Body of pancreas (tissue), 4 donors: ENCODE results near the gene PEX1. TPM values are rescaled to one million over a fixed set of nuclear protein-coding genes. Genes with fewer than 3 reads are reported as not detected.
A peak's percentile ranks its signal among the peaks of the same experiment; 100 is the strongest.
"Not testable (repeated sequence)": the region's sequence is repeated elsewhere in the genome, so short reads cannot be mapped to it uniquely, and the experiment has no call there.

Source experiments
- ATAC-seq: fragments of 150-250 bp; one replicate; pipeline ENCODE4 v1.9.1; 2016
- DNase-seq, 4 donors: peaks; one replicate each; pipeline ENCODE4 v3.0.0-alpha.2; 2019
- H3K27ac ChIP-seq, 4 donors: fragments of 200-600 bp; sonication (generic); 1 replicate in 3 of 4; 2 replicates in 1 of 4; pipeline versions ENCODE4 v1.5.1 to v1.6.1; 2016 to 2019; ENCODE audit warnings: mild to moderate bottlenecking in 1 of 4, mixed read lengths in 1 of 4, moderate library complexity in 1 of 4
- H3K27me3 ChIP-seq, 2 donors: fragments of 200-600 bp; sonication (generic); one replicate each; pipeline ENCODE4 v1.6.0; 2016; ENCODE audit warnings: mild to moderate bottlenecking in 1 of 2
- H3K36me3 ChIP-seq, 2 donors: fragments of 200-600 bp; sonication (generic); replicated peaks in 1 of 2; 2 replicates each; pipeline ENCODE4 v1.5.1; 2016; ENCODE audit warnings: low read depth in 2 of 2; ENCODE audit not compliant: insufficient read depth in 1 of 2
- H3K4me1 ChIP-seq: fragments of 200-600 bp; sonication (generic); one replicate; pipeline ENCODE4 v1.6.0; 2016
- H3K4me3 ChIP-seq, 2 donors: fragments of 200-600 bp; sonication (generic); 1 replicate in 1 of 2; 2 replicates in 1 of 2; pipeline ENCODE4 v1.5.1; 2016 to 2019
- H3K9me3 ChIP-seq, 3 donors: fragments of 200-600 bp; sonication (generic); 1 replicate in 2 of 3; 2 replicates in 1 of 3; pipeline ENCODE4 v1.5.1; 2016
- POLR2A ChIP-seq, 3 donors: fragments of 450-650 bp; IDR thresholded peaks; one replicate each; pipeline ENCODE4 v1.6.1; 2016; ENCODE audit warnings: antibody characterized with exemption in 3 of 3, mild to moderate bottlenecking in 2 of 3
- WGBS, 2 donors: methylation state at CpG; one replicate each; pipeline ENCODE4 v1.1.5; 2017; 5-methylcytosine and 5-hydroxymethylcytosine counted together
- intact Hi-C: fragments of 100-400 bp; cut with DNase I; formaldehyde crosslinking; loops from one replicate; pipeline ENCODE4 v1.15.1; 2023
- total RNA-seq, 2 donors: library from RNA; depleted of rRNA; stranded (reverse); fragments of >200 nt; gene quantifications; one replicate each; pipeline ENCODE4 v1.1.0, GENCODE V29; 2016
- TF ChIP-seq, protein P1 (sequence below), 7 experiments: fragments of 450-650 bp in 4 of 7; fragments of 200-600 bp in 3 of 7; sonication (generic) in 3 of 7; IDR thresholded peaks; one replicate each; pipeline ENCODE4 v1.5.1; 2016 to 2019; ENCODE audit warnings: antibody characterized with exemption in 7 of 7

PEX1 gene
- total RNA-seq, 2 donors from 2014 or later, result 13.8 to 18.9 TPM

DNA sequence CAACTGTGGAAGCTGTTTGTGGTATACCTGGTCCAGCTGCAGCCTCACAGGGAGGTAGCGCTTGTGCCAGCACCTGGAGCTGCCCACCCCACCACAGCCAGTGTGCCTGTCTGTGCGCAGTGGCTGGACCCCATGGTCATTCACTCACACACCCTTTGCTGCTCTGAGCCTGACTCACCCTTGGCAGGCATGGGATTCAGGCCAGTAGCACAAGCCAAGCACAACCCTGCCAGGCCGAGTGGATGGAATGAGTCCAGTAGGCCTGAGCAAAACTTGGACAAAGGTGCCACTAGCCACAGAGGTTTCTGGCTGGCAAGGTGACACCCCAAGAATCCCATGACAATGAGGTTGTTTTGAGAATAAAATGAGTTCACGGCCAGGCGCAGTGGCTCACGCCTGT, 19.3 kb upstream of the PEX1 start:
- TF ChIP-seq, protein P1, sequence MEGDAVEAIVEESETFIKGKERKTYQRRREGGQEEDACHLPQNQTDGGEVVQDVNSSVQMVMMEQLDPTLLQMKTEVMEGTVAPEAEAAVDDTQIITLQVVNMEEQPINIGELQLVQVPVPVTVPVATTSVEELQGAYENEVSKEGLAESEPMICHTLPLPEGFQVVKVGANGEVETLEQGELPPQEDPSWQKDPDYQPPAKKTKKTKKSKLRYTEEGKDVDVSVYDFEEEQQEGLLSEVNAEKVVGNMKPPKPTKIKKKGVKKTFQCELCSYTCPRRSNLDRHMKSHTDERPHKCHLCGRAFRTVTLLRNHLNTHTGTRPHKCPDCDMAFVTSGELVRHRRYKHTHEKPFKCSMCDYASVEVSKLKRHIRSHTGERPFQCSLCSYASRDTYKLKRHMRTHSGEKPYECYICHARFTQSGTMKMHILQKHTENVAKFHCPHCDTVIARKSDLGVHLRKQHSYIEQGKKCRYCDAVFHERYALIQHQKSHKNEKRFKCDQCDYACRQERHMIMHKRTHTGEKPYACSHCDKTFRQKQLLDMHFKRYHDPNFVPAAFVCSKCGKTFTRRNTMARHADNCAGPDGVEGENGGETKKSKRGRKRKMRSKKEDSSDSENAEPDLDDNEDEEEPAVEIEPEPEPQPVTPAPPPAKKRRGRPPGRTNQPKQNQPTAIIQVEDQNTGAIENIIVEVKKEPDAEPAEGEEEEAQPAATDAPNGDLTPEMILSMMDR (IDR thresholded peaks at IDR 0.05), result no peak
- ATAC-seq (no peak), DNase-seq (no peak)
- Histone ChIP-seq H3K9me3 (no peaks in the 10 kb centered on the region), H3K4me3 (no peak overlapping the region), H3K4me1 (no peaks in the 10 kb centered on the region), H3K27ac (no peak overlapping the region), H3K27me3 (no peaks in the 10 kb centered on the region), H3K36me3 (no peaks in the 10 kb centered on the region)
- WGBS, 2 donors, result 73 to 88% methylated on average over 5 of the region's 6 CpGs
- intact Hi-C loops, result no loop called here

DNA sequence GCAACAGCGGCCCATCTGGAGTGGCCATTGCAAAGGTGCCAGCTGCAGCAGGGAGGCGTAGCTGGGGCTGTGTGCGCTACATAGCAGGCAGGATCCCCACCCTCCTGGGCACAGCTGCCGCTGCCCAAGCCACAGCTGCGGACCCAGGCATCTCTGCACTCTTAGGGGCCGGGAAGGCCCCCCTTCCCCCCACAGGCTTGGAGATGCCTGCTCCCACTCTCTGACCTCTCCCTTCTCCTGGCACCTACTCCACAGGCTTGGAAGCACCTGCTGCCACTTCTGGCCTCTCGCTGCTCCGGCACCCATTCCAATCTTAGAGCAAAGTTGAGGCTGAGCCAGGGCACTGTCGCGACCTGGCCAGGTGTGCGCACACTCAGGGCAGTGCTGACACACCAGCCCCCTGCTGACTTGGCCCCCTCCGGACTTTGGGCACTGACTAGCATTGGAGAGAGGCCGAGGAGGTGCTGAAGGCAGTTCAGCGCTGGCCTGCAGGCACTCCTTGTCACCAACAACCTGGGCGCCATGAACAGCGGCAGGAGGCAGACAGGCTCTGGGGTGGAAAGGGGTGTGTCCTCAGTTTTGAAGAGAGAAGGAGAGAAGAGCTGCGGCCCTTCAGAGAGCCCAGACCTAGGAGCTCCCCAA, 18.7 kb upstream of the PEX1 start:
- ATAC-seq (no peak), DNase-seq (no peak)
- Histone ChIP-seq H3K36me3 (no peaks in the 10 kb centered on the region), H3K27me3 (no peaks in the 10 kb centered on the region), H3K4me3 (no peak overlapping the region), H3K4me1 (no peaks in the 10 kb centered on the region), H3K9me3 (no peaks in the 10 kb centered on the region), H3K27ac (no peak overlapping the region)
- no peak for TF ChIP-seq POLR2A (IDR thresholded peaks at IDR 0.05)
- TF ChIP-seq, protein P1 (IDR thresholded peaks at IDR 0.05), result no peak
- WGBS, 2 donors, result 79 to 92% methylated on average over 8 to 17 of the region's 17 CpGs
- intact Hi-C loops, result no loop called here

DNA sequence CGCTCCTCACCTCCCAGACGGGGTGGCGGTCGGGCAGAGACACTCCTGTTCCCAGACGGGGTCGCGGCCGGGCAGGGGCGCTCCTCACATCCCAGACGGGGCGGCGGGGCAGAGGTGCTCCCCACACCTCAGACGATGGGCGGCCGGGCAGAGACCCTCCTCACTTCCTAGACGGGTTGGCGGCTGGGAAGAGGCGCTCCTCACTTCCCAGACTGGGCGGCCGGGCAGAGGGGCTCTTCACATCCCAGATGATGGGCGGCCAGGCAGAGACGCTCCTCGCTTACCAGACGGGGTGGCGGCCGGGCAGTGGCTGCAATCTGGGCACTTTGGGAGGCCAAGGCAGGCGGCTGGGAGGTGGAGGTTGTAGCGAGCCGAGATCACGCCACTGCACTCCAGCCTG, 16.8 kb upstream of the PEX1 start:
- WGBS, 2 donors, result 85% methylated on average over 19 of the region's 30 CpGs; no CpG with 5 or more reads in 1 of the 2 donors

DNA sequence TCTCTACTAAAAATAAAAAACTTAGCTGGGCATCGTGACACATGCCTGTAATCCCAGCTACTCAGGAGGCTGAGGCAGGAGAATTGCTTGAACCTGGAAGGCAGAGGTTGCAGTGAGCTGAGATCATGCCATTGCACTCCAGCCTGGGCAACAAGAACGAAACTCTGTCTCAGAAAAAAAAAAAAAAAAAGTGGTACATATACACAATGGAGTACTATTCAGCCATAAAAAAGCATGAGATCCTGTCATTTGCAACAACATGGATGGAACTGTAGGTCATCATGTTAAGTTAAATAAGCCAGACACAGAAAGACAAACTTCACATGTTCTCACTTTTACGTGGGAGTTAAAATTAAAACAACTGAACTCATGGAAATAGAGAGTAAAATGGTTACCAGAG, 15.2 kb upstream of the PEX1 start:
- H3K27me3 ChIP-seq, intact Hi-C loops, DNase-seq, H3K9me3 ChIP-seq, ATAC-seq, H3K27ac ChIP-seq, H3K36me3 ChIP-seq, H3K4me3 ChIP-seq, H3K4me1 ChIP-seq: not testable (repeated sequence)
- 83 to 86% methylated on average over 3 of the region's 3 CpGs for WGBS, 2 donors

More for the DNA sequence above, 16.8 kb upstream of the PEX1 start:
- intact Hi-C loops, H3K9me3 ChIP-seq, H3K36me3 ChIP-seq, DNase-seq, ATAC-seq, H3K4me3 ChIP-seq, H3K27ac ChIP-seq, H3K27me3 ChIP-seq, H3K4me1 ChIP-seq: not testable (repeated sequence)

DNA sequence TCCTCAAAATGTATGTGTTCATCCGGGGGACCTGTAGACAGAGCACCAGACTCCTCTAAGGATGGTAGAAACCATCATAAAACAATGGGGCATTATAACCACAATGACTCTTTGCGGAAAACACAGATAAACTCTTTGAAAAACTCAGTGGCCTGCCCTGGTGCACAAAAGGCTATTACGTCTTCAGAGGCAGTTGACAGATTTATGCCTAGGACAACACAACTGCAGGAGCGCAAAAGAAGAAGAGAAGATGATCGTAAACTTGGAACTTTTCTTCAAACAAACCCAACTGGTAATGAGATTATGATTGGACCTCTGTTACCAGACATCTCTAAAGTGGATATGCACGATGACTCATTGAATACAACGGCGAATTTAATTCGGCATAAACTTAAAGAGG, 6.3 kb upstream of the PEX1 start:
- Histone ChIP-seq H3K4me1 (peaks cover 11% of the 10 kb centered on the region), H3K4me3 (no peak overlapping the region), H3K9me3 (no peaks in the 10 kb centered on the region), H3K27me3 (no peaks in the 10 kb centered on the region), H3K27ac (no peak overlapping the region), H3K36me3 (peaks cover 8 to 44% of the 10 kb centered on the region in 2 donors)
- TF ChIP-seq POLR2A (IDR thresholded peaks at IDR 0.05), result no peak
- TF ChIP-seq, protein P1 (IDR thresholded peaks at IDR 0.05), result no peak
- no peak for DNase-seq
- no peak for ATAC-seq
- intact Hi-C loops, result no loop called here
- 87 to 90% methylated on average over 9 of the region's 9 CpGs for WGBS, 2 donors

DNA sequence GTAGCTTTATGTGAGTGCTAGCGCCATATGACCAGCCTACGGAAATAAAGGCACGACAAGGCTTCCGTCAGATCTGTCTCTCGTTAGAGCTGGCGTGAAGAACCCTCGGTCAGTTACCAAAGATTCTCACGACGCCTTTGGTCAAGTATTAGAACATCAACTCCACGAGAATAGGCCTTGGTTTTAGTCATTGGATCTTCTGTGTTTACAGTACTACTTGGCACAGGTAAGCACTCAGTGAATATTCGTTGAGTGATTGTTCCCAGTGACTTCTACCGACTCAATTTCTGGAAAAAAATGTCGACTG, 591 bp upstream of the PEX1 start:
- intact Hi-C loops, result no loop called here
- H3K4me1 ChIP-seq, result peaks cover 23% of the 10 kb centered on the region
- 0 to 1% methylated on average over 13 of the region's 13 CpGs for WGBS, 2 donors
- no peaks in the 10 kb centered on the region for H3K27me3 ChIP-seq
- no peak for DNase-seq
- H3K27ac ChIP-seq, result peak overlapping the region; percentile 43 to 86 (median 70)
- ATAC-seq, result peak; percentile 0
- no peaks in the 10 kb centered on the region for H3K9me3 ChIP-seq
- H3K36me3 ChIP-seq, result peaks cover 0 to 17% of the 10 kb centered on the region in 2 donors
- H3K4me3 ChIP-seq, result peak overlapping the region; percentile 43 to 78
- TF ChIP-seq, protein P1 (IDR thresholded peaks at IDR 0.05), result no peak
- no peak for TF ChIP-seq POLR2A (IDR thresholded peaks at IDR 0.05)
